ACHN (cell line): ENCODE measurements around the gene RFWD3.

Experiments
- DNase-seq: peaks from one replicate; pipeline ENCODE4 v3.0.0-alpha.2; 2015
- in situ Hi-C: cut with HindIII; loops from 2 replicates; pipeline ENCODE4 v1.10.0; 2017; ENCODE audit warnings: low sequenced_read_pairs, low pct_ligation_motif_present, low pct_unique_long_range_greater_than_20kb

Gene RFWD3

GRCh38 chr16:74627506-74628220 lies 39.0 kb downstream of the RFWD3 start:
- no peak for DNase-seq
- in situ Hi-C loops = no loop called here

- in situ Hi-C loops = no loop called here
- DNase-seq = no peak
Observed at GRCh38 chr16:74626741-74627416, 39.8 kb downstream of the RFWD3 start.

- in situ Hi-C loops = no loop called here
- DNase-seq = peak; percentile 85
Observed at GRCh38 chr16:74625500-74626350, 41.0 kb downstream of the RFWD3 start.

- in situ Hi-C loops = no loop called here
- no peak for DNase-seq
Observed at GRCh38 chr16:74623839-74624235, 42.8 kb downstream of the RFWD3 start.

- peak; percentile 75 for DNase-seq
- in situ Hi-C loops = no loop called here
Observed at GRCh38 chr16:74623214-74623838, 43.4 kb downstream of the RFWD3 start.

- DNase-seq = no peak
- in situ Hi-C loops = no loop called here
Observed at GRCh38 chr16:74622005-74622404, 44.7 kb downstream of the RFWD3 start.

GRCh38 chr16:74617206-74617788 lies 49.4 kb downstream of the RFWD3 start:
- in situ Hi-C loops = no loop called here
- no peak for DNase-seq

GRCh38 chr16:74611721-74612120 lies 55.0 kb downstream of the RFWD3 start:
- DNase-seq = no peak
- in situ Hi-C loops = no loop called here

- in situ Hi-C loops = no loop called here
- DNase-seq = no peak
Observed at GRCh38 chr16:74608944-74609343, 57.7 kb downstream of the RFWD3 start.

GRCh38 chr16:74608381-74608780 lies 58.3 kb downstream of the RFWD3 start:
- no peak for DNase-seq
- in situ Hi-C loops = no loop called here

- no peak for DNase-seq
- in situ Hi-C loops = no loop called here
Observed at GRCh38 chr16:74607962-74608356, 58.7 kb downstream of the RFWD3 start.

GRCh38 chr16:74607310-74607961 lies 59.2 kb downstream of the RFWD3 start:
- in situ Hi-C loops = no loop called here
- no peak for DNase-seq

GRCh38 chr16:74606521-74607309 lies 60.0 kb downstream of the RFWD3 start, which contains the start of gene GLG1:
Gene GLG1 (minus strand): TSS chr16:74607114. CDS start chr16:74607094, 20 bp downstream.
- DNase-seq = peak; percentile 94
- in situ Hi-C loops = no loop called here

GRCh38 chr16:74605746-74606520 lies 60.7 kb downstream of the RFWD3 start:
- DNase-seq = no peak
- in situ Hi-C loops = no loop called here

- no peak for DNase-seq
- in situ Hi-C loops = no loop called here
Observed at GRCh38 chr16:74605332-74605731, 61.3 kb downstream of the RFWD3 start.

- in situ Hi-C loops = no loop called here
- DNase-seq = no peak
Observed at GRCh38 chr16:74603848-74604247, 62.8 kb downstream of the RFWD3 start.
